Left kidney (tissue), 2 donors: ENCODE measurements around the gene COMMD8. TPM values are rescaled to one million over a fixed set of nuclear protein-coding genes. Genes with fewer than 3 reads are reported as not detected.

Experiments used
- DNase-seq: peaks from one replicate; pipeline ENCODE4 v3.0.0-alpha.2; 2013
- polyA plus RNA-seq: library from polyadenylated mRNA; unstranded; fragments of 120-200 nt; gene quantifications from one replicate; pipeline ENCODE4 v1.2.1, GENCODE V29; 2013; ENCODE audit not compliant: insufficient read length

Gene COMMD8
- polyA plus RNA-seq, 1 donor: 38.7 TPM

GRCh38 chr4:47474799-47475198 is 11.3 kb upstream of the COMMD8 start:
- no peak for DNase-seq

- no peak for DNase-seq
Measured at GRCh38 chr4:47473141-47473750, 9.7 kb upstream of the COMMD8 start.

- no peak for DNase-seq
Measured at GRCh38 chr4:47471591-47471990, 8.1 kb upstream of the COMMD8 start.

GRCh38 chr4:47471064-47471463 is 7.6 kb upstream of the COMMD8 start:
- DNase-seq: no peak

- no peak for DNase-seq
Measured at GRCh38 chr4:47469951-47470350, 6.4 kb upstream of the COMMD8 start.

GRCh38 chr4:47468706-47469365 is 5.3 kb upstream of the COMMD8 start:
- DNase-seq: no peak

- no peak for DNase-seq
Measured at GRCh38 chr4:47466056-47466785, 2.7 kb upstream of the COMMD8 start.

GRCh38 chr4:47465004-47465403 is 1.5 kb upstream of the COMMD8 start:
- no peak for DNase-seq

GRCh38 chr4:47462799-47463234 is 685 bp downstream of the COMMD8 start:
- DNase-seq: peak; percentile 15

- no peak for DNase-seq
Measured at GRCh38 chr4:47451657-47452056, 11.8 kb downstream of the COMMD8 start.

GRCh38 chr4:47444031-47444430 is 19.5 kb downstream of the COMMD8 start:
- DNase-seq: no peak

- no peak for DNase-seq
Measured at GRCh38 chr4:47442980-47443379, 20.5 kb downstream of the COMMD8 start.

- no peak for DNase-seq
Measured at GRCh38 chr4:47434931-47435330, 28.6 kb downstream of the COMMD8 start.

GRCh38 chr4:47432749-47433148 is 30.8 kb downstream of the COMMD8 start:
- DNase-seq: no peak

GRCh38 chr4:47427935-47428334 is 35.6 kb downstream of the COMMD8 start:
- DNase-seq: no peak

- no peak for DNase-seq
Measured at GRCh38 chr4:47425628-47426027, 37.9 kb downstream of the COMMD8 start.

- DNase-seq: no peak
Measured at GRCh38 chr4:47419296-47419695, 44.2 kb downstream of the COMMD8 start.

- no peak for DNase-seq
Measured at GRCh38 chr4:47418147-47418546, 45.4 kb downstream of the COMMD8 start.

GRCh38 chr4:47415719-47416118 is 47.8 kb downstream of the COMMD8 start:
- DNase-seq: no peak

- DNase-seq: peak; percentile 69
Measured at GRCh38 chr4:47413521-47413920, 50.0 kb downstream of the COMMD8 start.

GRCh38 chr4:47410271-47410670 is 53.2 kb downstream of the COMMD8 start:
- no peak for DNase-seq

- no peak for DNase-seq
Measured at GRCh38 chr4:47406408-47406807, 57.1 kb downstream of the COMMD8 start.
